GM21528 (cell line): ENCODE results near the gene KLF3.

ENCODE experiments used
- ATAC-seq: cut with Tn5 transposase; IDR thresholded peaks from one replicate; pipeline ENCODE4 v1.9.1; 2021; ENCODE audit warnings: mild to moderate bottlenecking, moderate library complexity; ENCODE audit not compliant: unreplicated experiment, low FRiP score

Gene KLF3

GRCh38 chr4:38734446-38734845 lies 70.4 kb downstream of the KLF3 start:
- ATAC-seq: no peak

DNA sequence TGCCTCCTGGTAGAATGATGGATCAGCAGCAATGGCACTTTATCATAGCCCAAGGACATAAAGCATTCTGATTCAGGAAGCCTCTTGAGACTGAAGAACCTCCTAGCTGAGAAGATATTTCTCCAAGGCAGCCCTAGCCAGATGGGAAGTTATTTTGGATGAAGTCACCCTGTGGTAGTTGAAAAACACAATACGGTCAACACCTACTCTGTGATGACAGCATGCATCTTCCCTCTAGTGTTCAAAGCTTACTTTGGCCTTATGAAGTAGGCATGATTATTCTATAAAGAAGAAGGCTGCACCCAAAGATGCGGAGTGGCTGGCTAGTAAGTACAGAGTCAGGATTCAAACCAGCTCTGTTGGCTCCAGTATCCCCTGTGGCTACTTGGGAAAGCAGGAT lies 70.9 kb downstream of the KLF3 start:
- ATAC-seq: no peak

DNA sequence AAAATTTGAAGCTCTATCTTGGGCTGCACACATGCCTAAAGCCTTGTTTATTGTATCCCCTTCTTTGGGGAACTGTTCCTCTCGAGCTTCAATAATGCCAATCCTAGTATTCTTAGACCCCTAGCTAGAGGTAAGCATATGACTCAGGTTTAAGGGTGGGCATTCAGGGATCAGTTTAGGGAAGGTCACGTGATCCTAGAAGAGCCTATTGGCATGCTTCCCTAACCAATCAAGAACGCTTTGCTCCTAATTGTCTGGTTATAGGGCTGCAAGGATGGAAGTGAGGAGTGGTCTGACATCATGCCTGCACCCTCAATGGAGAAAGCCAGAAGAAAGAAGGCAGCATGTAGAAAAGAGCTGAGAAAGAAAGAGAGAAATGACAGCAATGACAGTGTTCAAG lies 71.9 kb downstream of the KLF3 start:
- no peak for ATAC-seq

GRCh38 chr4:38738940-38739803 lies 75.2 kb downstream of the KLF3 start:
- ATAC-seq: no peak

DNA sequence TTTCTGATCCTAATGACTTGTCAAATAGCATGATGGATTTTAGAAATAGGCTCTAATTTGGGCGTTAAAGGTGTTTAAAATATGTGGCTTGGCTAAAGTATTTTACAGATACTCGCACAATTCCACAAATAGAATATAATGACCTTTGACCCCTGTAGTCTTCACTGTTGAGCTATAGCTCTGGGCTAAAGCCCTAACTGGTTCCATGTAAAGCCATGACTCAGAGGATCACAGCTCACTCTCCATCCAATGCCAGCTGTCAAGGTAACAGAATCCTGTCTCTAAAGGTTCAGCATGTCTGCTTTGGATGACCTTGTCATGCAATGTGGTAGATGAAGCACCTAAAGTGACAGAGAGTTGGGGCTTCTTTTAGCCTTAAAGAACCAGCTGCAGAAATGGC lies 76.3 kb downstream of the KLF3 start:
- ATAC-seq: no peak

DNA sequence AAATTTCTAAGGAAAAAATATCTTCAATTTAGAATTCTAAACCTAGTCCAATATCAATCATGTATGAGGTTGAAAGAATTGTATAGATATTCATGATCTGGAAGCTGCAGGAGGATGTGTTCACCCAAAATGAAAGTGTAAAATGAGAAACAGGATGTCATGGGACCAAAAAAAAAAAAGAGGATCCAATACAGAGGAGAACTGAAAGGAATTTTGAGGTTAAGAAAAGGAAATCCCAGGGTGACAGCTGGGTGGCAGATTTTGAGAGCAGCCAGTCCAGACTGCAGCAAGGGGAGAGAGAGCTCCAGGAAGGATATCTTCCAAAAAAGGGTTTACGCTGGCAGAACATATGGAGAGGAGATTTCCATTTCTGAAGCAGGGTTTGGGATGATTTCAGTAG lies 79.9 kb downstream of the KLF3 start:
- ATAC-seq: no peak

GRCh38 chr4:38745881-38746280 lies 81.9 kb downstream of the KLF3 start:
- no peak for ATAC-seq

GRCh38 chr4:38747629-38748028 lies 83.6 kb downstream of the KLF3 start:
- no peak for ATAC-seq

- no peak for ATAC-seq
Measured at GRCh38 chr4:38749336-38749735, 85.3 kb downstream of the KLF3 start.
